ENCODE data around the gene APOLD1.
"Not testable (repeated sequence)": the region's sequence is repeated elsewhere in the genome, so short reads cannot be mapped to it uniquely, and the experiment has no call there.

The APOLD1 gene, protein sequence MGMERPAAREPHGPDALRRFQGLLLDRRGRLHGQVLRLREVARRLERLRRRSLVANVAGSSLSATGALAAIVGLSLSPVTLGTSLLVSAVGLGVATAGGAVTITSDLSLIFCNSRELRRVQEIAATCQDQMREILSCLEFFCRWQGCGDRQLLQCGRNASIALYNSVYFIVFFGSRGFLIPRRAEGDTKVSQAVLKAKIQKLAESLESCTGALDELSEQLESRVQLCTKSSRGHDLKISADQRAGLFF

DNA sequence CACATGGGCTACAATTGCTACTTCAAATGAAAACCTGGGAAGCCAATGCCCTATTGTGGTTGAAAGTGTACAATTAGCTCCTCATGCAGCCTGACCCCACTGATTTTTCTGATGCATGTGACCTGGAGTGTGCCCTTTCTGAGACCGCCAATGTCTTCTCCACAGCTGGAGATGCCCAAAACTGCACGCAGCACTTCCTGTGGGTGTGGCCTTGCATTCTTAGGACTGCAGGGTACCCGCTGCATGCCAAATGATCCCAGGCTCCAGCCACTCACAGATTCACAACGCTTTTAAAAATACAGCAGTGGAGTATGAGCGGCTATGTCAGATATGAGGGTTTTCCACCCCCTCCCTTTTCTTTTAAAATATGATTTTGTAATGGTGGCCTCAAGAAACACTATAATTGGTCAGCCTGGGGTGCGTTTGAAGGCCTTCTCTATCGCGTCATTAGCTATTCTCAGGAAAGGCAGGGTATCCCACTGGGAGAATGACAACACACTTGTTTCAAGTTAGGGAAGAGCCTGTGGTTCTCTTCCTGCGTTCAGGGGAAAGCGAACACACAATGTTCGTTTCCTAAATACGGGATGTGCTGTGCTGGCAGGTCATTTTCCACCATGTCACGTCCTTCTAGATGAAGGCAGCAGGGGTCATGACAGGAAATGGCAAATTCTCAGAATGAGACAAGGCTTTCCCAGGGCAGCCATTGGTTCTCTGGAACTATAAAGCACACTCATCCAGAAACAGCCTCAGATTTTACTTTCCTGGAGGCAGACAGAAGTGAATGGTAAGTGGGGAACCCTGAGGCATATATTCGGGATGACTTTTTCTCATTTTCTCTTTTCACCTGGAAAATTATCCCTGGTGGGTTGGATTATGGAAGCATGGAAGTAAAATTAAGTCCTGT, at the start of gene APOLD1:
TSS of gene APOLD1 (plus strand) at position 749 of the 904 bp plus-strand sequence. CDS start at position 782, 33 bp downstream.
- TF ChIP-seq, protein P1, sequence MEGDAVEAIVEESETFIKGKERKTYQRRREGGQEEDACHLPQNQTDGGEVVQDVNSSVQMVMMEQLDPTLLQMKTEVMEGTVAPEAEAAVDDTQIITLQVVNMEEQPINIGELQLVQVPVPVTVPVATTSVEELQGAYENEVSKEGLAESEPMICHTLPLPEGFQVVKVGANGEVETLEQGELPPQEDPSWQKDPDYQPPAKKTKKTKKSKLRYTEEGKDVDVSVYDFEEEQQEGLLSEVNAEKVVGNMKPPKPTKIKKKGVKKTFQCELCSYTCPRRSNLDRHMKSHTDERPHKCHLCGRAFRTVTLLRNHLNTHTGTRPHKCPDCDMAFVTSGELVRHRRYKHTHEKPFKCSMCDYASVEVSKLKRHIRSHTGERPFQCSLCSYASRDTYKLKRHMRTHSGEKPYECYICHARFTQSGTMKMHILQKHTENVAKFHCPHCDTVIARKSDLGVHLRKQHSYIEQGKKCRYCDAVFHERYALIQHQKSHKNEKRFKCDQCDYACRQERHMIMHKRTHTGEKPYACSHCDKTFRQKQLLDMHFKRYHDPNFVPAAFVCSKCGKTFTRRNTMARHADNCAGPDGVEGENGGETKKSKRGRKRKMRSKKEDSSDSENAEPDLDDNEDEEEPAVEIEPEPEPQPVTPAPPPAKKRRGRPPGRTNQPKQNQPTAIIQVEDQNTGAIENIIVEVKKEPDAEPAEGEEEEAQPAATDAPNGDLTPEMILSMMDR (IDR thresholded peaks at IDR 0.05; ENCODE audit: low read depth, low read length), result no peak
- DNase-seq (ENCODE audit: extremely low read depth, low read depth), result no peak

DNA sequence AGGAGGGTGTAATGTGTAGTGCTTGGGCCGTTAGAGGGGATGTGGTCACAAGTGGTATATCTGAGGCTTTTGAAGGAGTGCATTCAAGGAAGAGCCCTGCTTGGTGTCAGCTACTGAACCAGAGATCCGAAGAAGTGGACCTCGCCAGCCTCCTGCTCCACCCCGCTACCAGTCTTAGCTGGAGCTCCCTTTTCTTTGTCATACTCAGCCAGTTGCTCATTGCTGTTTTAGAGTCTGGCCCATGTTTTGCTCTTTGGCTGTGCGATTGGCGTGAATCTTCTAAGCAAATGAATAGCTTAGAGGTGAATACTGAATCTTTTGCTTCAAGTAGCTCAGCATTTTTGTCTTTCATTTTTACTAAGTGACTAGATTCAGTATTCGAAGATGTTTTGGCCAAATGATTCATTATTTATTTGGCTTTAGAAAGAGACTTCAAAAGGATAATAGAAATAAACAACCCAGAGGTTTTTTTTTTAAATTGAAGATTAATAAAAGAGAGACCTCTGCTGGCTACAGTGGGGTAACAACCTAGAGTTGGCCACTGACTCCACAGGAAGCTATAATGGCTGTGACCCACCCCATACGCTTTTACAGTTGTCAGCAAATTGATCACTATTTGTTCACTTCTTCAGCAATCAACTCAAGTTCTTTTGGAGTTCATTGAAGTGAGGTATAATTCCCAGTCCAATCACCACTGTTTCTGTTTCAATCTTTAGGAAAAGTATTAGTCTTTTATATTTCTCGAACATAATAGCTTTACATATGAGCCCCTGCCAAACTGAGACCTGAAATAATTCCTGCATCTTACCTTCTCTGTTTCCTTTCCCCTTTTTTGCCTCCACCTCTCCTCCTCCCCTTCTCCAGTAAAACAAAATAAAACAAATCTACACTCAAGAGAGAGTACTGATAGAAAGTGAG, 48.4 kb upstream of the APOLD1 start:
- no peak for DNase-seq (ENCODE audit: extremely low read depth, low read depth)

DNA sequence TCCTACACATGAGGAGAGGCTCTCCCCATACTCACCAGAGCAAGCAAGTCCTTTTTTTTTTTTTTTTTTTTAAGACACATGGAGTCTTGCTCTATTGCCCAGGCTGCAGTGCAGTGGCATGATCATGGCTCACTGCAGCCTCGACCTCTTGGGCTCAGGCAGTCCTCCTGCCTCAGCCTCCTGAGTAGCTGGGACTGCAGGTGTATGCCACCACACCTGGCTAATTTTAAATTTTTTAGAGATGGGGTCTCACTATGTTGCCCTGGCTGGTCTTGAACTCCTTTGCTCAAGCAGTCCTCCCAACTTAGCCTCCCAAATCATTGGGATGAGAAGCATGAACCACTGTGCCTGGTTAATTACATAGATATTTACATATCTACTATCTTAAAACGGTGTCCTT, 47.3 kb upstream of the APOLD1 start:
- DNase-seq (ENCODE audit: extremely low read depth, low read depth), result not testable (repeated sequence)

More for the DNA sequence above, 48.4 kb upstream of the APOLD1 start:
- TF ChIP-seq, protein P1 (IDR thresholded peaks at IDR 0.05; ENCODE audit: low read depth, low read length), result peak; percentile 57

DNA sequence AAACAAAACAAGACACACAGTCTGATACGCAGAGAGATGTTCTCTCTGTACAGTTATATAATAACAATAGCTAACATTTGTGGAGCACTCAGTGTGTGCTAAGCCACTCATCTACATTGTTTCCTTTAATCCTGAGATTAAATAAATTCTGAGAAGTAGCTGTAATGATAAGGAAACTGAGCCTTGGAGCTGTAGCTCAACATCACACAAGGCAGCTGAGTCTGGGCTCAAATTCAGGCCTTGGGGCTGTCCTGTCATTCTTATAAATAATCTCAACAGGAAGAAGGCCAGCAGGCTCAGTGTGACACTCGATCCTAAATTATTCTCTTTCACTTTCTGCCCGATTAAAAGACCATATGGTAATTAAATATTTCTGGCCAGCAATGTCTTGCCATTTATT, 43.8 kb upstream of the APOLD1 start:
- no peak for DNase-seq (ENCODE audit: extremely low read depth, low read depth)
- TF ChIP-seq, protein P1 (IDR thresholded peaks at IDR 0.05; ENCODE audit: low read depth, low read length), result no peak

DNA sequence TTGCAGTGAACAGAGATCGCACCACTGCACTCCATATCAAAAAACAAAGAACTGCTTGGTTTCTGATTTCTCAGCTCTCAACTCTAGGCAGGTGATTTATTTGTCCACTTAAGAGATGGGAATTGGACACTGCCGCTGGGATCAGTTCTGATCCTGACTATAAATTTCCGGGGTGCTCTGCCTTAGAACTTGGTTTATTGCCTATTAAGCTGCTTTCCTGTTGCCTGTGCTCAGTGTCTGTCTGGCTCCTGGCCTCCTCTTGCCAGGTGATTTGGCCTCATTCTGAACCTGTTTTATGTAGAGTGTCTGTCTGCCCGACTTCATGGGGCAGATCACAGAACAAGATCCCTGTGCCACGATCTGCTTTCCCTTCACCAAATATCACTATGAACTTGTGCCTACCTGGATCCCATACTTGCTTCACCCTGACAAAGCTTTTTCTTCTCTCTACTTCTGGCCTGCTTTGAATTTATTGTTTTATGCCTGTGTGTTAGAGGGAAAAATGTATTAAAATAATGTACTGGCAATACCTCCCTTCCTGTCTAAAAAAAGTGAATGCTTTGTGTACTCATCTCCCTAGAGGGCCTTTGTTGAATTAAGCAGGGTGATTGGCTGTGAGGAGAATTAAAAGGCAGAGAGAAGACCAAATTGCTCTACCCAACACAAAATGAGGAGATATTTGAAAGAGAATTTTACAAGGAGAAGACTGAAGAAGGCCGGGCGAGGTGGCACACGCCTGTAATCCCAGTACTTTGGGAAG, 40.7 kb upstream of the APOLD1 start:
- TF ChIP-seq, protein P1 (IDR thresholded peaks at IDR 0.05; ENCODE audit: low read depth, low read length), result no peak
- no peak for DNase-seq (ENCODE audit: extremely low read depth, low read depth)

DNA sequence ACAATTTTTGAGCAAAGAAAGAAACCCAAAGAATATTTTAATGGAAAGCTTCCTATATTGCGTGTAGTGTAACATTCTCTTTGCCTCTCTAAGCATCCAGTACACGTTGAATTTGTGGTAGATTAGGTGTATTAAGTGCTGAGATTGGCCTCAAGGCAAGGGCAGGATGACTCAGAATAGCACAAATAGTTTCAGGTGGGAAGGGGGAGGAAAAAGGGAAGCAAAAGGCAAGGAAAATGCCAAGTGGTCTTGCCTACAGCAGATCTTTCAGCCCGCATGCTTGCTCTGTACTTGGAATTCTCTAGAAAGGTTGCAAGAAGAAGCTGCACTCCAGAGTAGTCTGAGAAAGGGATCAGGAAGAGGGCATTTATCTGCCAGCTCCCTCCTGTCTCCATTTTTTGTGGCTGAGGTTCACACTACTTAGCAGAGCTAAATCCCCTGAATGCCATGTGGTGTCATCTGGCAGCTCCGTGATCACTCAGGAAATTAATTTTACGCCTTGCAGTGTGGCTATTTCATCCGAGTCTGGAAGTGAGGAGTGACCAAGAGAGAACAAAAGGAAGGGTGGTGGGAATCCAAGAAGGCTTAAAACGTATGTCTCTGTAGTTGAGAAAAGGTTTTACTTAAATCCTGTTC, 39.8 kb upstream of the APOLD1 start:
- no peak for DNase-seq (ENCODE audit: extremely low read depth, low read depth)

More for the DNA sequence above, 39.8 kb upstream of the APOLD1 start:
- TF ChIP-seq, protein P1 (IDR thresholded peaks at IDR 0.05; ENCODE audit: low read depth, low read length), result no peak
